Body of pancreas (tissue), 4 donors: ENCODE results near the gene ALLC.

Source experiments
- POLR2A ChIP-seq, 3 donors: fragments of 450-650 bp; IDR thresholded peaks; one replicate each; pipeline ENCODE4 v1.6.1; 2016; ENCODE audit warnings: antibody characterized with exemption in 3 of 3, mild to moderate bottlenecking in 2 of 3
- TF ChIP-seq, protein P1 (sequence below), 7 experiments: fragments of 450-650 bp in 4 of 7; fragments of 200-600 bp in 3 of 7; sonication (generic) in 3 of 7; IDR thresholded peaks; one replicate each; pipeline ENCODE4 v1.5.1; 2016 to 2019; ENCODE audit warnings: antibody characterized with exemption in 7 of 7

DNA sequence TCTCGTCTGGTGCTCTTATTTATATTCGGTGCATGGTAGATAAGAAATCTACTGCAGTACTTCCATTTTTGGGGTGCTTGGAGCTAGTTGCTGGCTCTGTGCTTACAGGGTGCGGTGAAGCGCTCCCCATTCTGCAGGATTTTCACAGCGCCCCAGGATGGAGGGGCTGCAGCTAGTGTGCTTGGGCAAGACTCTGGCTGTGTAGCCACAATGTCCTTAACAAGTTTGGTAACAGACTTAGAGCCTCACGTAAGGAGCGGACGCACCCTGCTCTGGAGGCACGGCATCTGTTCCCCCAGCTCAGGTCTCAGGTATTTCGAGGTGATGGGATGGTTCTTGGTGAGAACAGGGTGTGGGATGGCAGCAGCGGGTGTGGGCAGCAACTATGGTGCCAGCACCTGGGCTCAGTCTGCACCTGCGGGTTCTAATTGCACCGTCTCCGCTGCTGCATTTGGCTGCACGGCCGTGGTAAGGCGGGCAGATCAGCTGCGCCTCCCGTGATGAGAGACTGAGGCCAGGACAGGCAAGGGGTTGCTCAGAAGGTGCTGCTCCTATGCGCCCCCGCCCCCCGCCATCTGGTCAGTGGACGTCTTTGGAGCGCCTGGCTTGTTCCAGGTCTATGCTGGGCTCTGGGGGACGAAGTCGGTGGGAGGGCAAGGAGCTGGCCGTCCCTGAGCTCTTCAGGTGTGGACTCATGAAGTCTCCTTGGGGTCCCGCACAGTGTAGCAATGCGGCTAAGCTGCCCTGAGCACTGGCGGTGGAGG is 20.1 kb upstream of the ALLC start:
- TF ChIP-seq POLR2A (IDR thresholded peaks at IDR 0.05): no peak
- TF ChIP-seq, protein P1, sequence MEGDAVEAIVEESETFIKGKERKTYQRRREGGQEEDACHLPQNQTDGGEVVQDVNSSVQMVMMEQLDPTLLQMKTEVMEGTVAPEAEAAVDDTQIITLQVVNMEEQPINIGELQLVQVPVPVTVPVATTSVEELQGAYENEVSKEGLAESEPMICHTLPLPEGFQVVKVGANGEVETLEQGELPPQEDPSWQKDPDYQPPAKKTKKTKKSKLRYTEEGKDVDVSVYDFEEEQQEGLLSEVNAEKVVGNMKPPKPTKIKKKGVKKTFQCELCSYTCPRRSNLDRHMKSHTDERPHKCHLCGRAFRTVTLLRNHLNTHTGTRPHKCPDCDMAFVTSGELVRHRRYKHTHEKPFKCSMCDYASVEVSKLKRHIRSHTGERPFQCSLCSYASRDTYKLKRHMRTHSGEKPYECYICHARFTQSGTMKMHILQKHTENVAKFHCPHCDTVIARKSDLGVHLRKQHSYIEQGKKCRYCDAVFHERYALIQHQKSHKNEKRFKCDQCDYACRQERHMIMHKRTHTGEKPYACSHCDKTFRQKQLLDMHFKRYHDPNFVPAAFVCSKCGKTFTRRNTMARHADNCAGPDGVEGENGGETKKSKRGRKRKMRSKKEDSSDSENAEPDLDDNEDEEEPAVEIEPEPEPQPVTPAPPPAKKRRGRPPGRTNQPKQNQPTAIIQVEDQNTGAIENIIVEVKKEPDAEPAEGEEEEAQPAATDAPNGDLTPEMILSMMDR (IDR thresholded peaks at IDR 0.05): no peak
